ENCODE results near the gene SOCS2.
"Not testable (repeated sequence)": the region's sequence is repeated elsewhere in the genome, so short reads cannot be mapped to it uniquely, and the experiment has no call there.

Gene SOCS2

DNA sequence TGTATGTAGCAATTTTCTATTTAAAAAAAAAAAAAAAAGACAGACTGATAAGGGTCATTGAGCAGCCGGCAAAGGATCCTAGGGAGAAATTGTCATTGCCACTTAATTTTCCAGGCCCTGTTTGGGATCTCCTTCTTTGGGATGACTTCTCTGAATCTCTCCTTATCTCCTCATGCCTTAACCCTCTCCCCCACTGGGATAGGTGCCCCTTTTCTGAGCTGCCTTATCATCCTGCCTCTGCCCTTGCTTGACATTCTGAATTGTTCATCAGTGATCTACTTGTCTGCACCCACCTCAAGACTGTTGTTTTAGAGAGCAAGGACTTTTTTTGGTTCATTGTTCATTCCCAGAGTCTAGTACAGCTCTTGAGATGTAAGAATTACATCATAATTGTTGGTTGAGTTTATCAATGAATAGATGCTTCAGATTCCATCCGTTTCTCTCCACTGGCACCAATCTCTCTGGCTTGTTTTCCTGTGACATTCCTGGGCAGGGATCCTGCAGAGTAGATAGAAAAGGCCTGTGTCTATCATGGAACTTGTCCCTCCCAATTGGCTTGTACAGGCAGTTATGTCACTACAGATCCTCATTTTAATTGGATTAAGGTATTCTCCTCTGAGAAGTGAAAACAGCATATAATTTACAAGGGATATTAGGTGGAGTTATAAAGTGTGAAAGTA, 42.6 kb downstream of the SOCS2 start:
- no peak overlapping the region for H3K4me3 ChIP-seq (ENCODE audit: low read depth, low read length)
- DNase-seq (ENCODE audit: low read depth), result no peak
- TF ChIP-seq, protein P1, sequence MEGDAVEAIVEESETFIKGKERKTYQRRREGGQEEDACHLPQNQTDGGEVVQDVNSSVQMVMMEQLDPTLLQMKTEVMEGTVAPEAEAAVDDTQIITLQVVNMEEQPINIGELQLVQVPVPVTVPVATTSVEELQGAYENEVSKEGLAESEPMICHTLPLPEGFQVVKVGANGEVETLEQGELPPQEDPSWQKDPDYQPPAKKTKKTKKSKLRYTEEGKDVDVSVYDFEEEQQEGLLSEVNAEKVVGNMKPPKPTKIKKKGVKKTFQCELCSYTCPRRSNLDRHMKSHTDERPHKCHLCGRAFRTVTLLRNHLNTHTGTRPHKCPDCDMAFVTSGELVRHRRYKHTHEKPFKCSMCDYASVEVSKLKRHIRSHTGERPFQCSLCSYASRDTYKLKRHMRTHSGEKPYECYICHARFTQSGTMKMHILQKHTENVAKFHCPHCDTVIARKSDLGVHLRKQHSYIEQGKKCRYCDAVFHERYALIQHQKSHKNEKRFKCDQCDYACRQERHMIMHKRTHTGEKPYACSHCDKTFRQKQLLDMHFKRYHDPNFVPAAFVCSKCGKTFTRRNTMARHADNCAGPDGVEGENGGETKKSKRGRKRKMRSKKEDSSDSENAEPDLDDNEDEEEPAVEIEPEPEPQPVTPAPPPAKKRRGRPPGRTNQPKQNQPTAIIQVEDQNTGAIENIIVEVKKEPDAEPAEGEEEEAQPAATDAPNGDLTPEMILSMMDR (IDR thresholded peaks at IDR 0.05; ENCODE audit: insufficient read depth, low read depth, low read length, missing control alignments), result no peak

DNA sequence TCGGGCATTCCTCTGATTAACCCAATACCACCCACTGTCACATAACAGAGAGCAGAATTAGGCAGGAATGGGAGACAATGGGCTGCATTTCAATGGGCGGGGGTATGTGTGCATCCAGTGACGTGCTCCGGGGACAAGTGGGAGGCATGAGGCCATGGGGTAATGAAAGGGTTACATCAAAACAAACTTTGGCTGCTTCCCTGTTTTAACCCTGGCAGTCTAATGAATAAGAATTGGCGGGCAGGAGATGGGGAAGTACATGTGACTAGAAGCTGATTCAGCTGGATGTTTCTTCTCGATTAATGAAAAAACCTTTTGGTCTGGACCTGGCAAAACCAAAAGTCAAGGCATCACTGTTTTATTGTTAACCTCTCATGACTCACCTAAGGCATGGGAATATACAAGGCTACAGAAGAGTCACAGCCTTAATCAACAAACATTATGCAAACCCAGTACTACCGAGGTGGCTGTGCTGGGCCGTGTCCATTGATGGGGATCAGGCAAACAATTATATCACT, 44.2 kb downstream of the SOCS2 start:
- DNase-seq (ENCODE audit: low read depth), result no peak
- no peak overlapping the region for H3K4me3 ChIP-seq (ENCODE audit: low read depth, low read length)
- TF ChIP-seq, protein P1 (IDR thresholded peaks at IDR 0.05; ENCODE audit: insufficient read depth, low read depth, low read length, missing control alignments), result no peak

DNA sequence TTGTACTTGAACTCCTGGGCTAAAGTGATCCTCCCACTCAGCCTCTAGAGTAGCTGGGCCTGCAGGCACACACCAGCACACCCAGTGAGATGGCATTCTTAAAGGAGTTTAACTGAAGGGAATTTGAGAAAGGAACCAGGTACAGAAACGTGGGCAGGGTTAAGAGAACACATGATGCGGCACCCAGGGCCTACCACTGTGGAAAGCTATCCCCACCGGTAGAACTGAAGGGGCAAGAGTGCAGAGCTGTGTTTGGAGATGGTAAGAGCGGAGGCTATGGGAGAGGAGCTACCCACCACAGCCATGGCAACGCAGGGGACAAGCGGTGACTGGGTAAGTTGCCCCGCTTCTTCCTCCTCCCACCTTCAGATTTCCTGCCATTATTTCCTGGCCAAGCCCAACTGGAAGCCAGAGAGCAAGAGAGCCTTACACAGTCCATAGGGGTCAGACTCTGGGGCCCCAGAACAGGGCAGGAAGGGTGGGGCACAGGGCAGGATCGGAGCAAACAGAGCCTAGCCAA, 46.5 kb downstream of the SOCS2 start:
- TF ChIP-seq, protein P1 (IDR thresholded peaks at IDR 0.05; ENCODE audit: insufficient read depth, low read depth, low read length, missing control alignments), result no peak
- no peak for DNase-seq (ENCODE audit: low read depth)
- H3K4me3 ChIP-seq (ENCODE audit: low read depth, low read length), result no peak overlapping the region

DNA sequence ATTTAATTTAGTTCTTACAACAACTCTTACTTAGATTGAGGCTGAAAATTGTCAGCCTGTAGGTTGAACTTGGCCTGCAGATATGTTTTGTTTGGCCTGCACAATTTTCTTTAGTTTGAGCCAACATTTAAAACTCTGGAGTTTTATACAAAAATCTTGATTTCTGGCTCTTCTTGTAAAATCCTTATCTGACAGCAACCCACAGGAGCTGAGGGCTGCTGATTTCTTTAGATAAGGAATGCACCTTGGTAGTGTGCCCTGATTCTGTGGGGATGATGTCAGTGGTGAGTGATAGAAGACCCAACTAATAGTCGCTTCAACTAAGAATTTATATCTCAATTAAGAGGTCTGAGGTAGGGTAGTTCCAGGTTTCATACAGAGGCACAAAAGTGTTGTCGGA, 49.5 kb downstream of the SOCS2 start:
- H3K4me3 ChIP-seq (ENCODE audit: low read depth, low read length), result no peak overlapping the region
- TF ChIP-seq, protein P1 (IDR thresholded peaks at IDR 0.05; ENCODE audit: insufficient read depth, low read depth, low read length, missing control alignments), result no peak
- no peak for DNase-seq (ENCODE audit: low read depth)

DNA sequence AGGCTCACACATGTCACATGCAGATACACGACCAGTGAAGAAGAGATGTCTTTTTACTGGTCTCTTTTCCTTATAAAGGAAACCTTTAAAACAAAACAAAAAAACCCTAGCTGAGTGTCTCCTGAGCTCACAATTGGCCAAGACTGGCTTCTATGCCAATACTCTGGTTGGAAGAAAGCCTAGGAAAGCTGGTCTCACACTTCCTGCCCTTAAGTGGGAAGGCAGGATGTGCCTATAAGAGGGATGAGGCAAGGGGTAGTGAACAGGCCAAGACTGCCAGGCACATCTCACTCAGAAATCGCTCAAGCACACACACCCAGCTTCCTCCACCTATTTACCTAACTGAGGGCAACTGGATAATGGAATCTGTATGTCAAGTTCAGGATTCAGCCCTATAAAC, 50.0 kb downstream of the SOCS2 start:
- DNase-seq (ENCODE audit: low read depth), result no peak
- TF ChIP-seq, protein P1 (IDR thresholded peaks at IDR 0.05; ENCODE audit: insufficient read depth, low read depth, low read length, missing control alignments), result no peak
- no peak overlapping the region for H3K4me3 ChIP-seq (ENCODE audit: low read depth, low read length)

DNA sequence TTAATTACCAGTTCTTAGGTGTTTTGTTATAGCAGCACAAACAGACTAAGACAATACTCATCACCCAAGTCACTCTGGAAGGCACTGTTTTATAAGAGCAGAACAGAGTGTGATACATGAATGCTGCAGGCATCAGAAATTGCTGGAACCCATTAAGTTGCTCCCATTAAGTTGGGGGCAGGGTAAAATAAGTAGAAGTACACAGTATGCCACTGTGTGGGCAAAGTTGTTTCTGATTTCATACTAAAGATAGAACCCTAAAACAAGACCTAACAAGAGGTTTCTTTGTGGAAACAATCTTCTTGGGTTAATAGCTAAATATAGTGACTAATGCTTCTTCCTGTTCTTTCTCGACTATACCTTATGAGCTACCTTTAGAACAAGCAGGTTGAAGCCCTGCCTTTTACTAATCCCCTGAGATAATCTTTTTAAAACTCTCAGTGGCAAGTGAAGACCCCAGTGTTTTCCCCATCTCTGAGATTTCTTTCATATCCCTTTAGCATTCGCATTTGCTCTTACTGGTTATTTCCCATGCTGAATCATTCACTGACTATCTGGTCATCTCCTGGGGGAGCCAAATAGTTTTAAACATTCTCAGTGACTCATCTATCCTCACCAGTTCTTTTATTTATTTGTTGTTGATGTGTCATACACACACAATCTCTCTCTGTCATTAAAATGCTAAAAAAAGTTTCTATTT, 52.3 kb downstream of the SOCS2 start:
- TF ChIP-seq, protein P1 (IDR thresholded peaks at IDR 0.05; ENCODE audit: insufficient read depth, low read depth, low read length, missing control alignments), result no peak
- peak; percentile 71 for DNase-seq (ENCODE audit: low read depth)
- no peak overlapping the region for H3K4me3 ChIP-seq (ENCODE audit: low read depth, low read length)

DNA sequence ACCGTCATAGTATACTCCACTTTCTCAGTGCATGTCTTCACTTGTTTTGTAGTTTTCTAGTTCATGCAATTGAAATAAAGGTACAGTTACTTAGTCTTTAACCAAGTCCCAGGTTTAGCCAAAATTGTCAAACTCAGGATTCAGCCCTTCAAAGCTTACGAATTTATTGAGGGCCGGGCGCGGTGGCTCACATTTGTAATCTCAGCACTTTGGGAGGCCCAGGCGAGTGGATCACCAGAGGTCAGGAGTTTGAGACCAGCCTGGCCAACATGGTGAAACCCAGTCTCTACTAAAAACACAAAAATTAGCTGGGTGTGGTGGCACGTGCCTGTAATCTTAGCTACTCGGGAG, 52.8 kb downstream of the SOCS2 start:
- not testable (repeated sequence) for H3K4me3 ChIP-seq (ENCODE audit: low read depth, low read length); DNase-seq (ENCODE audit: low read depth)

Data from GM12865 (cell line).